ENCODE measurements around the gene OSGEP.

The OSGEP gene

GRCh38 chr14:20454516-20455354 is at the start of gene OSGEP, which contains the start of gene APEX1:
Gene OSGEP (minus strand): TSS chr14:20454812. CDS start chr14:20454683, 129 bp downstream.
Gene APEX1 (plus strand): TSS chr14:20455226. CDS start chr14:20455646, 420 bp downstream.
- TF ChIP-seq Cebpa-rat (IDR thresholded peaks at IDR 0.05) = no peak
- H3K9ac ChIP-seq = peak within 1 kb of the TSS; percentile 92
- H3K27me3 ChIP-seq = no peaks in the 10 kb centered on the region
- H4K20me1 ChIP-seq = peaks cover 30% of the 10 kb centered on the region
- H3K9me3 ChIP-seq = no peaks in the 10 kb centered on the region
- H3K36me3 ChIP-seq = peaks cover 73% of the 10 kb centered on the region
- peaks cover 51% of the 10 kb centered on the region for H3K4me1 ChIP-seq
- peak within 1 kb of the TSS; percentile 99 for H3K4me2 ChIP-seq
- H3K27ac ChIP-seq = peak within 1 kb of the TSS; percentile 93
- H3K4me3 ChIP-seq = peak within 1 kb of the TSS; percentile 86

GRCh38 chr14:20503898-20504297 is 49.3 kb upstream of the OSGEP start:
- Histone ChIP-seq H3K36me3 (no peaks in the 10 kb centered on the region), H3K27ac (0 out of 2 replicates have a peak overlapping the region, but pooled peaks have one; percentile 46), H4K20me1 (no peaks in the 10 kb centered on the region), H3K9ac (no peak overlapping the region), H3K4me1 (peaks cover 23% of the 10 kb centered on the region), H3K9me3 (peaks cover 3% of the 10 kb centered on the region; the same call in 1 of the 2 replicates), H3K4me2 (peak overlapping the region; percentile 40), H3K27me3 (no peaks in the 10 kb centered on the region), H3K4me3 (no peak overlapping the region)
- no peak for TF ChIP-seq Cebpa-rat (IDR thresholded peaks at IDR 0.05)

GRCh38 chr14:20501346-20501745 is 46.7 kb upstream of the OSGEP start:
- no peaks in the 10 kb centered on the region for H4K20me1 ChIP-seq
- H3K4me2 ChIP-seq = no peak overlapping the region
- no peak overlapping the region for H3K27ac ChIP-seq
- H3K27me3 ChIP-seq = no peaks in the 10 kb centered on the region
- H3K4me3 ChIP-seq = no peak overlapping the region
- no peak overlapping the region for H3K9ac ChIP-seq
- peaks cover 40% of the 10 kb centered on the region for H3K4me1 ChIP-seq
- H3K9me3 ChIP-seq = peaks cover 3% of the 10 kb centered on the region; the same call in 1 of the 2 replicates
- TF ChIP-seq Cebpa-rat (IDR thresholded peaks at IDR 0.05) = no peak
- no peaks in the 10 kb centered on the region for H3K36me3 ChIP-seq

GRCh38 chr14:20499881-20500280 is 45.3 kb upstream of the OSGEP start:
- no peak for TF ChIP-seq Cebpa-rat (IDR thresholded peaks at IDR 0.05)
- Histone ChIP-seq H3K9ac (no peak overlapping the region), H4K20me1 (no peaks in the 10 kb centered on the region), H3K27me3 (no peaks in the 10 kb centered on the region), H3K27ac (0 out of 2 replicates have a peak overlapping the region, but pooled peaks have one; percentile 63), H3K36me3 (no peaks in the 10 kb centered on the region), H3K4me2 (peak overlapping the region; percentile 48), H3K9me3 (peaks cover 1% of the 10 kb centered on the region; the same call in 1 of the 2 replicates), H3K4me1 (peaks cover 55% of the 10 kb centered on the region), H3K4me3 (no peak overlapping the region)

- peak overlapping the region; percentile 63 for H3K27ac ChIP-seq
- peaks cover 55% of the 10 kb centered on the region for H3K4me1 ChIP-seq
- no peak for TF ChIP-seq Cebpa-rat (IDR thresholded peaks at IDR 0.05)
- no peaks in the 10 kb centered on the region for H3K36me3 ChIP-seq
- no peaks in the 10 kb centered on the region for H3K27me3 ChIP-seq
- peak overlapping the region; percentile 18; the same call in 1 of the 2 replicates for H3K9ac ChIP-seq
- H3K4me3 ChIP-seq = no peak overlapping the region
- H3K4me2 ChIP-seq = peak overlapping the region; percentile 48
- no peaks in the 10 kb centered on the region for H4K20me1 ChIP-seq
- no peaks in the 10 kb centered on the region for H3K9me3 ChIP-seq
Observed at GRCh38 chr14:20499108-20499507, 44.5 kb upstream of the OSGEP start.

- TF ChIP-seq Cebpa-rat (IDR thresholded peaks at IDR 0.05) = no peak
- Histone ChIP-seq H3K36me3 (no peaks in the 10 kb centered on the region), H3K9ac (no peak overlapping the region), H3K9me3 (no peaks in the 10 kb centered on the region), H3K4me1 (peaks cover 55% of the 10 kb centered on the region), H3K4me2 (peak overlapping the region; percentile 48), H3K27ac (peak overlapping the region; percentile 63), H3K4me3 (no peak overlapping the region), H3K27me3 (no peaks in the 10 kb centered on the region), H4K20me1 (no peaks in the 10 kb centered on the region)
Observed at GRCh38 chr14:20498622-20499021, 44.0 kb upstream of the OSGEP start.

GRCh38 chr14:20494935-20495766 is 40.5 kb upstream of the OSGEP start:
- H3K9ac ChIP-seq = no peak overlapping the region
- no peaks in the 10 kb centered on the region for H3K36me3 ChIP-seq
- H3K27ac ChIP-seq = peak overlapping the region; percentile 35; the same call in 1 of the 2 replicates
- H3K4me3 ChIP-seq = no peak overlapping the region
- H3K9me3 ChIP-seq = no peaks in the 10 kb centered on the region
- H4K20me1 ChIP-seq = no peaks in the 10 kb centered on the region
- no peak for TF ChIP-seq Cebpa-rat (IDR thresholded peaks at IDR 0.05)
- H3K27me3 ChIP-seq = no peaks in the 10 kb centered on the region
- peak overlapping the region; percentile 28; the same call in 1 of the 2 replicates for H3K4me2 ChIP-seq
- peaks cover 86% of the 10 kb centered on the region for H3K4me1 ChIP-seq

- Histone ChIP-seq H3K9ac (no peak overlapping the region), H3K4me2 (peak overlapping the region; percentile 82), H4K20me1 (no peaks in the 10 kb centered on the region), H3K27ac (peak overlapping the region; percentile 66), H3K4me3 (no peak overlapping the region), H3K36me3 (no peaks in the 10 kb centered on the region), H3K27me3 (no peaks in the 10 kb centered on the region), H3K9me3 (no peaks in the 10 kb centered on the region), H3K4me1 (peaks cover 86% of the 10 kb centered on the region)
- TF ChIP-seq Cebpa-rat (IDR thresholded peaks at IDR 0.05) = no peak
Observed at GRCh38 chr14:20493634-20494033, 39.0 kb upstream of the OSGEP start.

- peak overlapping the region; percentile 47; the same call in 1 of the 2 replicates for H3K27ac ChIP-seq
- no peak for TF ChIP-seq Cebpa-rat (IDR thresholded peaks at IDR 0.05)
- H3K4me1 ChIP-seq = peaks cover 86% of the 10 kb centered on the region
- no peak overlapping the region for H3K9ac ChIP-seq
- no peaks in the 10 kb centered on the region for H4K20me1 ChIP-seq
- H3K4me2 ChIP-seq = peak overlapping the region; percentile 82
- H3K27me3 ChIP-seq = no peaks in the 10 kb centered on the region
- no peaks in the 10 kb centered on the region for H3K9me3 ChIP-seq
- H3K36me3 ChIP-seq = no peaks in the 10 kb centered on the region
- no peak overlapping the region for H3K4me3 ChIP-seq
Observed at GRCh38 chr14:20492486-20492885, 37.9 kb upstream of the OSGEP start.

All from BLaER1 (cell line).